OCI-LY3 (cell line): ENCODE measurements around the gene SERPINF2.
"Not testable (repeated sequence)": the region's sequence is repeated elsewhere in the genome, so short reads cannot be mapped to it uniquely, and the experiment has no call there.

Source experiments
- H2AFZ ChIP-seq: fragments of 200-600, 300-600 bp; shearing (Covaris generic); 2 replicates; pipeline ENCODE4 v1.6.0; 2014; ENCODE audit warnings: antibody characterized with exemption, low read depth, low read length
- H3K27ac ChIP-seq: fragments of 200-600, 300-600 bp; sonication (generic); 2 replicates; pipeline ENCODE4 v1.5.1; 2014; ENCODE audit warnings: mild to moderate bottlenecking, low read length, moderate library complexity, mixed read lengths
- H3K27me3 ChIP-seq: fragments of 200-600, 300-600 bp; sonication (generic); 2 replicates; pipeline ENCODE4 v1.6.1; 2014; ENCODE audit warnings: low read depth, low read length, mixed read lengths
- H3K36me3 ChIP-seq: fragments of 200-600, 300-600 bp; sonication (generic); replicated peaks from 2 replicates; pipeline ENCODE3; 2014; ENCODE audit warnings: low read depth, low read length, mixed read lengths
- H3K4me1 ChIP-seq: fragments of 300-600, 200-600 bp; sonication (generic); 2 replicates; pipeline ENCODE4 v1.6.1; 2014; ENCODE audit warnings: low read length, mixed read lengths
- H3K4me2 ChIP-seq: fragments of 200-600, 300-600 bp; sonication (generic); 2 replicates; pipeline ENCODE4 v1.6.1; 2014; ENCODE audit warnings: low read length, mixed read lengths
- H3K4me3 ChIP-seq: fragments of 300-600, 200-600 bp; sonication (generic); 2 replicates; pipeline ENCODE4 v1.5.1; 2014; ENCODE audit warnings: antibody characterized with exemption, mild to moderate bottlenecking, low read length, moderate library complexity
- H3K79me2 ChIP-seq: fragments of 300-600, 200-600 bp; shearing (Covaris generic); 2 replicates; pipeline ENCODE4 v1.6.1; 2014; ENCODE audit warnings: mild to moderate bottlenecking, low read length, mixed read lengths
- H3K9ac ChIP-seq: fragments of 300-600, 200-600 bp; shearing (Covaris generic); 2 replicates; pipeline ENCODE4 v1.6.0; 2014; ENCODE audit warnings: mild to moderate bottlenecking, low read length, moderate library complexity
- H3K9me3 ChIP-seq: fragments of 200-600, 300-600 bp; shearing (Covaris generic); 2 replicates; pipeline ENCODE4 v1.6.1; 2014; ENCODE audit warnings: low read length, mixed read lengths; ENCODE audit not compliant: insufficient read depth
- H4K20me1 ChIP-seq: fragments of 200-600, 300-600 bp; sonication (generic); 2 replicates; pipeline ENCODE4 v1.6.1; 2016; ENCODE audit warnings: low read length, mixed read lengths; ENCODE audit not compliant: insufficient read depth
- EZH2phosphoT487 ChIP-seq: fragments of 200-600 bp; shearing (Covaris generic); IDR thresholded peaks from 2 replicates; pipeline ENCODE4 v1.6.1; 2018; ENCODE audit warnings: antibody characterized with exemption, mixed run types, low read depth
- TF ChIP-seq, protein P1 (sequence below): fragments of 200-600, 300-600 bp; sonication (generic); IDR thresholded peaks from 2 replicates; pipeline ENCODE4 v1.5.1; 2014; ENCODE audit warnings: antibody characterized with exemption, low read length, low read depth

SERPINF2 gene

DNA sequence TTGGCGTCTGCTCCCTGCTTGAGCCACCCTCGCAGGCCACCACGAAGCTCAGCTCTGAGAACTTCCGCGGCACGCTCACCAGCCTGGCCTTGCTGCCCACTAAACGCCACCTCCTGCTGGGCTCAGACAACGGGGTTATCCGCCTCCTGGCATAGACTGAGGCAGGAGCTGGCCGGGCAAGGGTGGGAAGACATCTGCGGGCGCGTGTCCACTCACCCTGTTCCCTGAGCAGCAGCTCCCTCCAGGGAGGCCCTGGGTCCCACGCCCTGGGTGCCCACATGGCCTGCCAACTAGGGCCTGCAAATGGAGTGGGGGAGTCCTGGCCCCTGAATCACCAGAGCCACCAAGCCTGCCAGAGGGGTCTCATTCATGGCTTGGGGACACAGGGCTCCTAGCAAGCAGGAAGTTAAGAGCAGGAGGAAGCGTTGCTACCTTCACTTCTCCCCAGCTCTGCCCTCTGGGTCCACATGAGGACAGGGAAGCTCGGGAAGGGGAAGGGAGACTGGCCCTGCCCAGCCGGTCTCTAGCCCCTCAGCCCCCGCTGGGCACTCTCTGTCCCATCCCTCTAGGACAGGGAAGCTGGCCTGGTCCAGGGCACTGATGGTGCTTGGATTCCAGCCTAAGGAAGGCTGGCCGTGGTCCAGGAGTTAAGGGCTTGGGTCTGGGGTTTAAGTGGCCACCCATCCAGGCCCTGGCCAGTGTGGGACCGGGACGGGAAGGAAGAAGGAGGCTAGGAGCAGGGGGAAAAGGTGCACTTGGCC lies 5.0 kb upstream of the SERPINF2 start:
- TF ChIP-seq, protein P1, sequence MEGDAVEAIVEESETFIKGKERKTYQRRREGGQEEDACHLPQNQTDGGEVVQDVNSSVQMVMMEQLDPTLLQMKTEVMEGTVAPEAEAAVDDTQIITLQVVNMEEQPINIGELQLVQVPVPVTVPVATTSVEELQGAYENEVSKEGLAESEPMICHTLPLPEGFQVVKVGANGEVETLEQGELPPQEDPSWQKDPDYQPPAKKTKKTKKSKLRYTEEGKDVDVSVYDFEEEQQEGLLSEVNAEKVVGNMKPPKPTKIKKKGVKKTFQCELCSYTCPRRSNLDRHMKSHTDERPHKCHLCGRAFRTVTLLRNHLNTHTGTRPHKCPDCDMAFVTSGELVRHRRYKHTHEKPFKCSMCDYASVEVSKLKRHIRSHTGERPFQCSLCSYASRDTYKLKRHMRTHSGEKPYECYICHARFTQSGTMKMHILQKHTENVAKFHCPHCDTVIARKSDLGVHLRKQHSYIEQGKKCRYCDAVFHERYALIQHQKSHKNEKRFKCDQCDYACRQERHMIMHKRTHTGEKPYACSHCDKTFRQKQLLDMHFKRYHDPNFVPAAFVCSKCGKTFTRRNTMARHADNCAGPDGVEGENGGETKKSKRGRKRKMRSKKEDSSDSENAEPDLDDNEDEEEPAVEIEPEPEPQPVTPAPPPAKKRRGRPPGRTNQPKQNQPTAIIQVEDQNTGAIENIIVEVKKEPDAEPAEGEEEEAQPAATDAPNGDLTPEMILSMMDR: no peak
- TF ChIP-seq EZH2phosphoT487: no peak
- H3K4me1 ChIP-seq: no peaks in the 10 kb centered on the region
- H3K27ac ChIP-seq: no peak overlapping the region
- no peaks in the 10 kb centered on the region for H4K20me1 ChIP-seq
- H2AFZ ChIP-seq: no peak overlapping the region
- H3K4me2 ChIP-seq: no peak overlapping the region
- H3K27me3 ChIP-seq: no peaks in the 10 kb centered on the region
- no peak overlapping the region for H3K4me3 ChIP-seq
- H3K9ac ChIP-seq: no peak overlapping the region
- no peaks in the 10 kb centered on the region for H3K9me3 ChIP-seq
- H3K36me3 ChIP-seq: peaks cover 9% of the 10 kb centered on the region
- H3K79me2 ChIP-seq: no peaks in the 10 kb centered on the region

- not testable (repeated sequence) for H3K79me2 ChIP-seq, H3K27me3 ChIP-seq, H3K9ac ChIP-seq, H3K27ac ChIP-seq, H3K4me1 ChIP-seq, H2AFZ ChIP-seq, H3K9me3 ChIP-seq, H3K36me3 ChIP-seq, H3K4me2 ChIP-seq, H3K4me3 ChIP-seq, H4K20me1 ChIP-seq
Measured at GRCh38 chr17:1741899-1742298, 772 bp upstream of the SERPINF2 start.

DNA sequence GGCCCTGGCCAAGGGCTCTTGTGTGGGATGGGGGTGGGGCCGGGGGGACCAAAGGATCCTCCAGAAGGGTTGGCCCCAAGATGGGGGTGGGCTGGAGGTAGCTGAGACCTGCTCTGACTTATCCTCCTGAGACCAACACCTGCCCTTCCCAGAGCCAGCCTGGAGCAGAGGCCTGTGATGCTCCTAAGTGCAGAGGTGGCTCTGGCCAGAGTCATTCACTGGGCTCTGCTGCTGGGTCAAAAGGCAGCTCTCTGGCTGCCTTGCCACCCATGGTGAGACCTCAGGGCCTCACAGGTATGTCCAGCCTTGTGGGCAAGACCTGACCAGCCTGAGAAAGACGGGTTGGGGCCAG lies 393 bp downstream of the SERPINF2 start:
- Histone ChIP-seq H3K36me3 (no peaks in the 10 kb centered on the region), H3K4me1 (no peaks in the 10 kb centered on the region), H2AFZ (no peak overlapping the region), H3K9me3 (no peaks in the 10 kb centered on the region), H3K79me2 (no peaks in the 10 kb centered on the region), H3K27ac (no peak overlapping the region), H3K9ac (no peak overlapping the region), H3K4me2 (no peak overlapping the region), H3K4me3 (no peak overlapping the region), H4K20me1 (no peaks in the 10 kb centered on the region), H3K27me3 (no peaks in the 10 kb centered on the region)
- TF ChIP-seq EZH2phosphoT487: no peak
- TF ChIP-seq, protein P1: no peak

- TF ChIP-seq, protein P1: no peak
- TF ChIP-seq EZH2phosphoT487: no peak
- Histone ChIP-seq H3K4me1 (no peaks in the 10 kb centered on the region), H3K9ac (no peak overlapping the region), H3K9me3 (no peaks in the 10 kb centered on the region), H3K4me2 (no peak overlapping the region), H3K79me2 (no peaks in the 10 kb centered on the region), H4K20me1 (no peaks in the 10 kb centered on the region), H3K27me3 (no peaks in the 10 kb centered on the region), H3K27ac (no peak overlapping the region), H2AFZ (no peak overlapping the region), H3K4me3 (no peak overlapping the region), H3K36me3 (no peaks in the 10 kb centered on the region)
Measured at GRCh38 chr17:1744551-1745512, 2.2 kb downstream of the SERPINF2 start.
